T-helper 2 cell treated with Interferon-gamma antibody and Interleukin-4, amounts not matched to agents 5 μg/mL and 100 μg/mL, for 36 hours (primary cell): ENCODE measurements around the gene ANGPT4.

ENCODE experiments used
- DNase-seq: peaks from one replicate; pipeline ENCODE4 v3.0.0; 2021; ENCODE audit warnings: low spot score
- H3K27ac Mint-ChIP-seq: one replicate; pipeline ENCODE4 v1.8.0; 2021; ENCODE audit warnings: mild to moderate bottlenecking, mixed read lengths
- H3K27me3 Mint-ChIP-seq: one replicate; pipeline ENCODE4 v1.8.0; 2021; ENCODE audit warnings: low read depth, mixed read lengths
- H3K36me3 Mint-ChIP-seq: one replicate; pipeline ENCODE4 v1.8.0; 2021; ENCODE audit warnings: low read depth, mixed read lengths
- H3K4me1 Mint-ChIP-seq: one replicate; pipeline ENCODE4 v1.8.0; 2021; ENCODE audit warnings: low read depth, mixed read lengths
- H3K4me3 Mint-ChIP-seq: one replicate; pipeline ENCODE4 v1.8.0; 2022; ENCODE audit warnings: mild to moderate bottlenecking, moderate library complexity, mixed read lengths
- H3K9me3 Mint-ChIP-seq: one replicate; pipeline ENCODE4 v1.8.0; 2021; ENCODE audit warnings: mixed read lengths

The ANGPT4 gene

DNA sequence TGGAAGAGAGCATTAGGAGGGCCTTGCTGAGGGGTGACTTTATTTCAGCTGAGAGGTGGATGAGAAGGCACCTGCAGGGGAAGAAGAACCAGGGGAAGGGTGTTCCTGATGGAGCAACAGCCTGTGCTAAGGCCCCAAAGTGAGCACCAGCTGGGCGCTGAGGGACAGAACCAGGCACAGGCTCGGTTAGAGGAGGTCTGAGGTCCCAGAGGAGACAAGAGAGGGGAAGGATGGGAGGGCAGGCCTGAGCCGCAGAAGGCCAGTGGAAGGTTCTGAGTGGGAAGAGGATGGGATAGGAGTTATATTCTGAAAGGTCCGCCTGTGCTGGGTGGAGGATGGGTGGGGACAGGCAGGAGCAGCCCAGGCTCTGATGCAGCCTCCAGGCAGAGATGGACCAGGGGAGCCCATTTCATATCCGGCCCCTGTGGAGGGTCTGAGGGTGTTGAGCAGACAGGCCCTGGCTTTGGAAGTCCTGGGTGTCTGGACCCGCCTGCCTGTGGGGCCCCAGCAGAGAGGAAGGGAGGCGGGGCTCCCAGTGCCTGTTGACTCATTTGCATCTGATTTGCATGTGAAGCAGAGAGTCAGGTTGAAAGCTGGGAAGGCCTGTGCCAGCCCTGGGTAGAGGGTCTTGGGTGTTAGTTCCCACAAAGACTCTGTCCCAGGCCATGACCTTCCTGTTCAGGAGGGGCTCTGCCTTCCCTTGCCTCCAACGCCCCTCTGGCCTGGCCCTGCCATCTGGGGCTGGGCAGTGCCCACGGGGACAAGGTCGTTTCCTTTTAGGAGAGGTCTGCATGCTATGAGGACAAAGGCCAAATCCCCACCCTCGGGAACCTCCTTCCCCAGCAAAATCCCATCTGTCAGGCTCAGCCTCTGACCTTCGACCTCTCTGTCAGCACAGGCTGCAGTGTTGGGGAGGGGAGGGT is 93.2 kb downstream of the ANGPT4 start:
- no peak for DNase-seq
- Mint-ChIP-seq H3K4me3 (no peak overlapping the region), H3K36me3 (no peaks in the 10 kb centered on the region), H3K27ac (peak overlapping the region; percentile 15), H3K9me3 (no peaks in the 10 kb centered on the region), H3K4me1 (peaks cover 2% of the 10 kb centered on the region), H3K27me3 (peaks cover 3% of the 10 kb centered on the region)

DNA sequence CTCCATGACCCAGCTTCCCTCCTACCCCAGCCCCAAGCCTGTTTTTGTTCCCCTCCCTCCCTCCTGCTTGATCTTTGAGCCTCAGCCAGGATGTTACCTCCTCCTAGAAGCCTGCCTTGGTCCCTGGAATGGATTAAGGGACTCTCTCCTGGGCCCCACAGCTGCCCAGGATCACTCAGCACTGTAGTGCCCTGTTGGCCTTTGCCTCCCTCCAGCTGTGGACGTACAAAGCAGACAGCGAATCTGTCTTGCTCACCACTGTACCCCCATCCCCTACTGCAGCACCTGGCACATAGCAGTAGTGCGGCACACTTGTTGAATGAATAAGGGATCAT is 94.4 kb downstream of the ANGPT4 start:
- Mint-ChIP-seq H3K36me3 (no peaks in the 10 kb centered on the region), H3K27me3 (peaks cover 3% of the 10 kb centered on the region), H3K27ac (no peak overlapping the region), H3K4me1 (peaks cover 2% of the 10 kb centered on the region), H3K9me3 (no peaks in the 10 kb centered on the region), H3K4me3 (no peak overlapping the region)
- no peak for DNase-seq

DNA sequence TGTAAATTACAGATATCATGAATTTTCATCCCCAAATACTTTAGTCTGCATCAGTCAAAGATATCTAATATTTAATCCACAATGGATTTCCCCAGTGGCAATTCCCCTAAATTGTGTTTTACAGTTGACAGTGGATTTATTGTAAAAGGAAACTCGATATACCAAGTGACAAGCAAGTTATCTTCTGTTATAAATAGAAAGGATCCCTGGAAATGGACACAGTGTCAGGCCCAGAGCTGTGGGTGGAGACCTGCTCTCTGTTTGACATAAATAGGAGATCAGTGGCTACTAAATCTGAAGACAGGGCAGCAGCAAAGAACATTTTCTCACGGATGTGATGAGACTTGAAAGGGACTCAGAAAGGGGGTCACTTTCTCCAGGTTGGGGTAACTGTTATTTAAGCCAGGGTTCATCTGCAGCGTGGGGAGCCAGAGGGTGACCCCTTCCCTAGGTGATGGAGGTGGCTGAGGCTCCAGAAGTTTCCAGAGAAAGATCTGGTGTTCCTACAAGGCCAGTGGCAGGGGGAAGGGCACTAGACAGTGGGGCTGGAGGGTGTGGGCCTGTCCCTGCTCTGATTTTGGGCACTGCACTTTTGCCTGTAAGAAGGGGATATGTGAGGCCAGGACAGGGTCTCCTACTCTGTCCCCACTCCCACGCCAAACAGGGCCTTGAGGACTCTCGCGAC is 94.9 kb downstream of the ANGPT4 start:
- no peak for DNase-seq
- no peak overlapping the region for H3K27ac Mint-ChIP-seq

DNA sequence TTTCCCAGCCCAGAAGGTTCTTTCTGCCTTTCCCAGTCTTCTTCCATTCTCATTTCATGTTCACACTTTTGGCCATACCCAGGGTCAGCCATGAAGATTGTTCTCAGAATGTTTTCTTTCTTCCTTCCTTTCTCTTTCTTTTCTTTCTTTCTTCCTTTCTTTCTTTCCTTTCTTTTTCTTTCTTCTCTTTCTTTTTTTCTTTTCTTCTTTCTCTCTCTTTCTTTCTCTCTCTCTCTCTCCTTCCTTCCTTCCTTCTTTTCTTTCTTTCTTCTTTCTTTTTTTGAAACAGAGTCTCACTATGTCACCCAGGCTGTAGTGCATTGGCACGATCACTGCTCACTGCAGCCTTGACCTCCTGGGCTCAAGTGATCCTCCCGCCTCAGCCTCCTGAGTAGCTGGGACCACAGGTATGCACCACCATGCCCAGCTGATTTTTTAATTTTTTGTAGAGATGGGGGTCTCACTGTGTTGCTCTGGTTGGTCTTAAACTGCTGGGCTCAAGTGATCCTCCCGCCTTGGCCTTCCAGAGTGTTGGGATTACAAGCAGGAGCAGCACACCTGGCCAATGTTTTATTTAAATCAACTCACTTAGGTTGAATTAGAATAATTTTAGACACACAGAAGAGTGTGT is 95.7 kb downstream of the ANGPT4 start:
- H3K9me3 Mint-ChIP-seq = no peaks in the 10 kb centered on the region
- DNase-seq = no peak
- no peaks in the 10 kb centered on the region for H3K36me3 Mint-ChIP-seq
- peak overlapping the region; percentile 60 for H3K27ac Mint-ChIP-seq
- H3K27me3 Mint-ChIP-seq = peaks cover 5% of the 10 kb centered on the region
- H3K4me1 Mint-ChIP-seq = no peaks in the 10 kb centered on the region
- H3K4me3 Mint-ChIP-seq = no peak overlapping the region

More for the DNA sequence above, 94.9 kb downstream of the ANGPT4 start:
- H3K4me1 Mint-ChIP-seq = peaks cover 2% of the 10 kb centered on the region
- peaks cover 3% of the 10 kb centered on the region for H3K27me3 Mint-ChIP-seq
- H3K36me3 Mint-ChIP-seq = no peaks in the 10 kb centered on the region
- no peaks in the 10 kb centered on the region for H3K9me3 Mint-ChIP-seq
- H3K4me3 Mint-ChIP-seq = no peak overlapping the region
